Caco-2 (cell line): ENCODE measurements around the gene GAB2. TPM values are rescaled to one million over a fixed set of nuclear protein-coding genes. Genes with fewer than 3 reads are reported as not detected.
"Not testable (repeated sequence)": the region's sequence is repeated elsewhere in the genome, so short reads cannot be mapped to it uniquely, and the experiment has no call there.

Source experiments
- BruUV-seq: library from RNA; stranded (reverse); fragments of 400-500 nt; replicated peaks from 2 replicates; lab custom pipeline; 2021; lab: Mats Ljungman, UMichigan
- CTCF ChIA-PET: fragments of 300-600 bp; sonication (Branson Sonifier 250); formaldehyde crosslinking; loops from one replicate; lab custom pipeline; 2022; ENCODE audit warnings: antibody characterized with exemption; lab: Charles Lee
- POLR2A ChIA-PET: fragments of 300-600 bp; sonication (Branson Sonifier 250); formaldehyde crosslinking; loops from one replicate; lab custom pipeline; 2022; ENCODE audit warnings: antibody characterized with exemption; lab: Charles Lee
- DNase-seq, 2 experiments: peaks; one replicate each; pipeline versions ENCODE4 v3.0.0 to v3.0.0-alpha.2; 2020 to 2022
- H3K27me3 ChIP-seq: replicated peaks from 2 replicates; pipeline ENCODE4 v1.6.0; 2011; ENCODE audit warnings: low read length; ENCODE audit not compliant: control insufficient read depth, insufficient read depth
- H3K36me3 ChIP-seq: 2 replicates; pipeline ENCODE4 v1.5.1; 2011; ENCODE audit warnings: low read length; ENCODE audit not compliant: control insufficient read depth, insufficient read depth
- H3K4me1 ChIP-seq: fragments of 250-450 bp; sonication (Bioruptor Pico); 2 replicates; pipeline ENCODE4 v1.5.1; 2020; ENCODE audit warnings: mild to moderate bottlenecking
- H3K4me3 ChIP-seq: 2 replicates; pipeline ENCODE4 v1.5.1; 2011; ENCODE audit warnings: low read depth, mild to moderate bottlenecking, control low read depth, low read length
- H3K9me3 ChIP-seq: fragments of 250-450 bp; sonication (Bioruptor Pico); 2 replicates; pipeline ENCODE4 v1.5.1; 2020; ENCODE audit warnings: mild to moderate bottlenecking, moderate library complexity
- H3K27ac Mint-ChIP-seq: one replicate; pipeline ENCODE4 v1.8.0; 2022; ENCODE audit warnings: mixed read lengths; ENCODE audit not compliant: unreplicated experiment
- H3K27me3 Mint-ChIP-seq: one replicate; pipeline ENCODE4 v1.8.0; 2022; ENCODE audit warnings: mixed read lengths; ENCODE audit not compliant: insufficient read depth, unreplicated experiment
- H3K36me3 Mint-ChIP-seq: one replicate; pipeline ENCODE4 v1.8.0; 2022; ENCODE audit warnings: mild to moderate bottlenecking, mixed read lengths; ENCODE audit not compliant: insufficient read depth, unreplicated experiment
- H3K4me1 Mint-ChIP-seq: one replicate; pipeline ENCODE4 v1.8.0; 2022; ENCODE audit warnings: low read depth, mixed read lengths; ENCODE audit not compliant: unreplicated experiment
- H3K4me3 Mint-ChIP-seq: one replicate; pipeline ENCODE4 v1.8.0; 2022; ENCODE audit warnings: mild to moderate bottlenecking, moderate library complexity, mixed read lengths; ENCODE audit not compliant: unreplicated experiment
- H3K9me3 Mint-ChIP-seq: one replicate; pipeline ENCODE4 v1.8.0; 2022; ENCODE audit warnings: mixed read lengths; ENCODE audit not compliant: unreplicated experiment
- intact Hi-C: fragments of 100-400 bp; cut with micrococcal nuclease; formaldehyde crosslinking; loops from one replicate; pipeline ENCODE4 v1.10.0; 2022; ENCODE audit not compliant: unreplicated experiment
- total RNA-seq: library from RNA; stranded (reverse); gene quantifications from 2 replicates; pipeline ENCODE4 v1.2.3, GENCODE V29; 2022
- TF ChIP-seq, protein P1 (sequence below), 2 experiments: fragments of 200-600 bp in 1 of 2; IDR thresholded peaks; 1 replicate in 1 of 2; 2 replicates in 1 of 2; pipeline versions ENCODE4 v1.5.1 to v1.8.0; 2011 to 2022; ENCODE audit warnings: antibody characterized with exemption in 1 of 2, control low read depth in 1 of 2, inconsistent platforms in 1 of 2, low read depth in 1 of 2, low read length in 1 of 2, mild to moderate bottlenecking in 1 of 2, moderate library complexity in 1 of 2; ENCODE audit not compliant: insufficient read depth in 1 of 2, severe bottlenecking in 1 of 2, unreplicated experiment in 1 of 2

Gene GAB2
- total RNA-seq, 1 experiment from 2014 or later: 67.3 TPM

DNA sequence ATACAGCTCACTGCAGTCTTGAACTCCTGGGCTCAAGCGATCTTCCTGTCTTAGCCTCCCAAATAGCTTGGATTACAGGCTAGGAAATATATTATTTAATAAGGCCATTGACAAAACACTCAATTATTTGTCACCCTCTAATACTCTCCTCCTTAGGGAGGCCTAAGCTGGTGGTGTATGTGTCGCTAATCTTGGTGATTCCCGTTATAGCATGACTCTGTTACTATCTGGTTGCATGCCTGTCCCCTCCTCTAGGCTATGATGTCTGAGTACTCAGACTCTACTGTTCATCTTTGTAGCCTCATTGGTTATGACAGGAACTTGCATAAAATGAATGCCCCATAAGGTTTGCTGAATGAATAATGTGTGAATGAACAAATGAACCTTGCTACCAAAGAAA, 141.3 kb downstream of the GAB2 start:
- ChIA-PET POLR2A (no interaction called here), CTCF (interaction anchor here (1.2 kb wide), 1 partner anchor 15 kb away, joined by 4 read pairs; no protein-coding TSS in a partner anchor)
- Mint-ChIP-seq H3K36me3 (peaks cover 46% of the 10 kb centered on the region), H3K4me1 (peaks cover 11% of the 10 kb centered on the region), H3K27me3 (no peaks in the 10 kb centered on the region), H3K9me3 (peaks cover 35% of the 10 kb centered on the region), H3K4me3 (no peak overlapping the region), H3K27ac (no peak overlapping the region)
- H3K9me3 ChIP-seq: peaks cover 19% of the 10 kb centered on the region
- TF ChIP-seq, protein P1, sequence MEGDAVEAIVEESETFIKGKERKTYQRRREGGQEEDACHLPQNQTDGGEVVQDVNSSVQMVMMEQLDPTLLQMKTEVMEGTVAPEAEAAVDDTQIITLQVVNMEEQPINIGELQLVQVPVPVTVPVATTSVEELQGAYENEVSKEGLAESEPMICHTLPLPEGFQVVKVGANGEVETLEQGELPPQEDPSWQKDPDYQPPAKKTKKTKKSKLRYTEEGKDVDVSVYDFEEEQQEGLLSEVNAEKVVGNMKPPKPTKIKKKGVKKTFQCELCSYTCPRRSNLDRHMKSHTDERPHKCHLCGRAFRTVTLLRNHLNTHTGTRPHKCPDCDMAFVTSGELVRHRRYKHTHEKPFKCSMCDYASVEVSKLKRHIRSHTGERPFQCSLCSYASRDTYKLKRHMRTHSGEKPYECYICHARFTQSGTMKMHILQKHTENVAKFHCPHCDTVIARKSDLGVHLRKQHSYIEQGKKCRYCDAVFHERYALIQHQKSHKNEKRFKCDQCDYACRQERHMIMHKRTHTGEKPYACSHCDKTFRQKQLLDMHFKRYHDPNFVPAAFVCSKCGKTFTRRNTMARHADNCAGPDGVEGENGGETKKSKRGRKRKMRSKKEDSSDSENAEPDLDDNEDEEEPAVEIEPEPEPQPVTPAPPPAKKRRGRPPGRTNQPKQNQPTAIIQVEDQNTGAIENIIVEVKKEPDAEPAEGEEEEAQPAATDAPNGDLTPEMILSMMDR (IDR thresholded peaks at IDR 0.05; ENCODE audit: insufficient read depth in 1 of 2, low read depth in 1 of 2, low read length in 1 of 2, severe bottlenecking in 1 of 2, unreplicated experiment in 1 of 2): no peak
- intact Hi-C loops: no loop called here
- H3K27me3 ChIP-seq: no peaks in the 10 kb centered on the region
- BruUV-seq: no TSS peak
- DNase-seq: no peak
- H3K36me3 ChIP-seq: peaks cover 10% of the 10 kb centered on the region
- H3K4me1 ChIP-seq: peaks cover 3% of the 10 kb centered on the region
- no peak overlapping the region for H3K4me3 ChIP-seq

DNA sequence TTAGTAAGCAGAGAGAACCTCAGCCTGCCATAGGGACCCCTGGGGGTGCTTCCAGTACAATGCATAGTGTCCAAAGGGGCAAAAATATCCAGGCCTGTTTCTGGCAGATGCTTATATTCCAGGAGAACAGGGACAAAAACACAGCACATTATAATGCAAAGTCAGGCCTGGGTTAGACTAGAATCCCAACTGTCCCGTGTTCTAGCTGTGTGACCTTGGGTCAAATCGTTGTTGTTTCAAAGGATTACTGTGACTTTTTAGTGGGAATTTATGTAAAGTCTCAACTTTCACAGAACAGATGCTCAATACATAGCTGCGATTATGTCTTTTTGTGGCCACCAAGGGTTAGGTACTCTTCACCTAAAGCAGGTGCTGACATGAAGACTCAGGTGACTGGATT, 142.9 kb downstream of the GAB2 start:
- H3K4me3 ChIP-seq: no peak overlapping the region
- peaks cover 35% of the 10 kb centered on the region for H3K9me3 Mint-ChIP-seq
- H3K4me3 Mint-ChIP-seq: no peak overlapping the region
- no TSS peak for BruUV-seq
- TF ChIP-seq, protein P1 (IDR thresholded peaks at IDR 0.05; ENCODE audit: insufficient read depth in 1 of 2, low read depth in 1 of 2, low read length in 1 of 2, severe bottlenecking in 1 of 2, unreplicated experiment in 1 of 2): no peak
- no peak overlapping the region for H3K27ac Mint-ChIP-seq
- no peak for DNase-seq
- intact Hi-C loops: no loop called here
- H3K36me3 Mint-ChIP-seq: peaks cover 46% of the 10 kb centered on the region
- peaks cover under 1% of the 10 kb centered on the region for H3K4me1 Mint-ChIP-seq
- H3K9me3 ChIP-seq: peaks cover 19% of the 10 kb centered on the region
- ChIA-PET CTCF (no interaction called here), POLR2A (no interaction called here)
- no peaks in the 10 kb centered on the region for H3K4me1 ChIP-seq
- no peaks in the 10 kb centered on the region for H3K27me3 Mint-ChIP-seq
- H3K36me3 ChIP-seq: peaks cover 8% of the 10 kb centered on the region
- H3K27me3 ChIP-seq: no peaks in the 10 kb centered on the region

DNA sequence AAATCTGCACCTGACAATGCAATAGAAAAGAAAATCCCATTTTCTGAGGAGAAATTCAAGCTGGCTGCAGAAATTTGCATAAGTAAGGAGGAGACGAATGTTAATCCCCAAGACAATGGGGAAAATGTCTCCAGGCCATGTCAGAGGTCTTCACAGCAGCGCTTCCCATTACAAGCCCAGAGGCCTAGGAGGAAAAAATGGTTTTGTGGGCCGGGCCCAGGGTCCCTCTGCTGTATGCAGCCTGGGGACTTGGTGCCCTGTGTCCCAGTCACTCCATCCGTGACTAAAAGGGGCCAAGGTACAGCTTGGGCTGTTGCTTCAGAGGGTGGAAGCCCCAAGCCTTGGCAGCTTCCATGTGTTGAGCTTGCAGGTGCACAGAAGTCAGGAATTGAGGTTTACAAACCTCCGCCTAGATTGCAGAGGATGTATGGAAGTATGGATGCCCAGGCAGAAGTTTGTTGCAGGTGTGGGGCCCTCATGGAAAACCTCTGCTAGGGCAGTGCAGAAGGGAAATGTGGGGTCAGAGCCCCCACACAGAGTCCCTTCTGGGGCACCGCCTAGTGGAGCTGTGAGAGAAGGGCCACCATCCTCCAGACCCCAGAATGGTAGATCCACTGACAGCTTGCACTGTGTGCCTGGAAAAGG, 144.9 kb downstream of the GAB2 start:
- H3K4me1 ChIP-seq, H3K36me3 ChIP-seq, DNase-seq, H3K27me3 ChIP-seq, H3K27me3 Mint-ChIP-seq, H3K27ac Mint-ChIP-seq, H3K4me1 Mint-ChIP-seq, POLR2A ChIA-PET, H3K4me3 Mint-ChIP-seq, BruUV-seq, CTCF ChIA-PET, H3K4me3 ChIP-seq, intact Hi-C loops: not testable (repeated sequence)
- peaks cover 39% of the 10 kb centered on the region for H3K36me3 Mint-ChIP-seq
- peaks cover 35% of the 10 kb centered on the region for H3K9me3 Mint-ChIP-seq
- H3K9me3 ChIP-seq: peaks cover 19% of the 10 kb centered on the region

DNA sequence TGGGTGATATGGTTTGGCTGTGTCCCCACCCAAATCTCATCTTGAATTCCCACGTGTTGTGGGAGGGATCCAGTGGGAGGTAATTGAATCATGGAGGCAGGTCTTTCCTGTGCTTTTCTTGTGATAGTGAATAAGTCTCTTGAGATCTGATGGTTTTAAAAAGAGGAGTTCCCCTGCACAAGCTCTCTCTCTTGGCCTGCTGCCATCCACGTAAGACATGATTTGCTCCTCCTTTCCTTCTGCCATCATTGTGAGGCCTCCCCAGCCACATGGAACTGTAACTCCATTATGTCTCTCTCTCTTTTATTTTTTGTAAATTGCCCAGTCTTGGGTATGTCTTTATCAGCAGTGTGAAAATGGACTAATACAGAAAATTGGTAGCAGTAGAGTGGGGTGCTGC, 145.8 kb downstream of the GAB2 start:
- H3K9me3 ChIP-seq: peaks cover 19% of the 10 kb centered on the region
- H3K27me3 Mint-ChIP-seq, H3K27me3 ChIP-seq, DNase-seq, H3K4me3 ChIP-seq, BruUV-seq, H3K4me1 ChIP-seq, intact Hi-C loops, H3K4me3 Mint-ChIP-seq, POLR2A ChIA-PET, H3K36me3 ChIP-seq, H3K4me1 Mint-ChIP-seq, CTCF ChIA-PET: not testable (repeated sequence)
- Mint-ChIP-seq H3K36me3 (peaks cover 46% of the 10 kb centered on the region), H3K27ac (peak overlapping the region; percentile 17), H3K9me3 (peaks cover 35% of the 10 kb centered on the region)
